H1 (cell line): Measurements from ENCODE around the gene FOXN3. TPM values are rescaled to one million over a fixed set of nuclear protein-coding genes. Genes with fewer than 3 reads are reported as not detected.

Source experiments
- CTCF ChIA-PET: fragments of 300-600 bp; sonication (Branson Sonifier 250); formaldehyde crosslinking; loops from one replicate; lab custom pipeline; 2021; ENCODE audit not compliant: partially characterized antibody; lab: Charles Lee
- POLR2A ChIA-PET: fragments of 300-600 bp; sonication (Branson Sonifier 250); formaldehyde crosslinking; loops from one replicate; lab custom pipeline; 2021; ENCODE audit warnings: inconsistent platforms; ENCODE audit not compliant: partially characterized antibody; lab: Charles Lee
- DNase-seq, 2 experiments: peaks; one replicate each; pipeline versions ENCODE4 v3.0.0 to v3.0.0-alpha.2; 2010 to 2022; ENCODE audit warnings: low spot score in 2 of 2, low read depth in 1 of 2, mixed read lengths in 1 of 2
- FAIRE-seq: peaks from 2 replicates; lab custom pipeline; 2011; peaks lifted over from hg19 to GRCh38; lab: Jason Lieb, UNC
- H2AFZ ChIP-seq: 2 replicates; pipeline ENCODE4 v1.8.1; 2012; ENCODE audit warnings: low read length, inconsistent platforms
- H2AK5ac ChIP-seq: 2 replicates; pipeline ENCODE4 v1.6.1; 2013; ENCODE audit warnings: low read depth, low read length
- H2BK120ac ChIP-seq: replicated peaks from 2 replicates; pipeline ENCODE3; 2013; ENCODE audit warnings: low read depth, low read length, inconsistent platforms
- H2BK12ac ChIP-seq: 2 replicates; pipeline ENCODE4 v1.6.1; 2013; ENCODE audit warnings: low read depth, low read length
- H2BK15ac ChIP-seq: 2 replicates; pipeline ENCODE4 v1.6.1; 2013; ENCODE audit warnings: low read length
- H2BK20ac ChIP-seq: 2 replicates; pipeline ENCODE4 v1.6.1; 2013; ENCODE audit warnings: low read length
- H2BK5ac ChIP-seq: 2 replicates; pipeline ENCODE4 v1.6.1; 2013; ENCODE audit warnings: low read depth, low read length
- H3K14ac ChIP-seq: 2 replicates; pipeline ENCODE4 v1.6.1; 2013; ENCODE audit warnings: inconsistent platforms; ENCODE audit not compliant: insufficient read length
- H3K18ac ChIP-seq: 2 replicates; pipeline ENCODE4 v1.6.1; 2013; ENCODE audit warnings: low read length; ENCODE audit errors: extremely low read depth
- H3K23ac ChIP-seq: 2 replicates; pipeline ENCODE4 v1.6.1; 2013; ENCODE audit warnings: inconsistent platforms; ENCODE audit not compliant: insufficient read length
- H3K23me2 ChIP-seq: 2 replicates; pipeline ENCODE4 v1.6.1; 2013; ENCODE audit warnings: low read depth, low read length
- H3K27ac ChIP-seq: 2 replicates; pipeline ENCODE4 v1.6.1; 2011; ENCODE audit warnings: low read depth, low read length, inconsistent platforms
- H3K27me3 ChIP-seq, 4 experiments: replicated peaks in 1 of 4; 1 replicate in 1 of 4; 2 replicates in 3 of 4; pipeline versions ENCODE4 v1.6.1 to v1.8.1; 2011 to 2013; ENCODE audit warnings: low read length in 3 of 4, mild to moderate bottlenecking in 3 of 4, inconsistent platforms in 2 of 4, mixed read lengths in 2 of 4, moderate library complexity in 1 of 4; ENCODE audit not compliant: control insufficient read depth in 3 of 4, insufficient read depth in 3 of 4; ENCODE audit errors: extremely low read depth in 1 of 4
- H3K36me3 ChIP-seq, 4 experiments: 2 replicates each; pipeline versions ENCODE4 v1.6.1 to v1.8.1; 2011 to 2013; ENCODE audit warnings: mild to moderate bottlenecking in 4 of 4, low read length in 3 of 4, moderate library complexity in 2 of 4, control low read depth in 1 of 4, inconsistent platforms in 1 of 4; ENCODE audit not compliant: insufficient read depth in 4 of 4, control insufficient read depth in 2 of 4
- H3K4ac ChIP-seq: replicated peaks from 2 replicates; pipeline ENCODE3; 2013; ENCODE audit warnings: low read length, low read depth, mixed read lengths, inconsistent platforms; ENCODE audit not compliant: insufficient read length
- H3K4me1 ChIP-seq, 4 experiments: replicated peaks in 1 of 4; 1 replicate in 1 of 4; 2 replicates in 3 of 4; pipeline versions ENCODE4 v1.6.1 to v1.8.1; 2011 to 2013; ENCODE audit warnings: low read length in 3 of 4, inconsistent platforms in 2 of 4, mixed read lengths in 1 of 4; ENCODE audit not compliant: insufficient read depth in 4 of 4, control insufficient read depth in 3 of 4
- H3K4me2 ChIP-seq, 2 experiments: 2 replicates each; pipeline versions ENCODE4 v1.6.1 to v1.8.1; 2011 to 2013; ENCODE audit warnings: low read depth in 2 of 2, low read length in 2 of 2, control low read depth in 1 of 2, inconsistent platforms in 1 of 2, mild to moderate bottlenecking in 1 of 2; ENCODE audit not compliant: insufficient read depth in 1 of 2
- H3K4me3 ChIP-seq, 4 experiments: fragments of 200-600, 300-600 bp in 1 of 4; sonication (generic), shearing (Covaris generic), sonication (Bioruptor Twin) in 1 of 4; 2 replicates each; pipeline versions ENCODE4 v1.5.1 to v1.8.1; 2011 to 2016; ENCODE audit warnings: low read length in 4 of 4, low read depth in 3 of 4, control low read depth in 2 of 4, inconsistent platforms in 2 of 4, mild to moderate bottlenecking in 2 of 4, mixed read lengths in 1 of 4, moderate library complexity in 1 of 4; ENCODE audit not compliant: insufficient read depth in 2 of 4; ENCODE audit errors: extremely low read depth in 1 of 4
- H3K56ac ChIP-seq: replicated peaks from 2 replicates; pipeline ENCODE3; 2013; ENCODE audit warnings: low read depth, mild to moderate bottlenecking, mixed read lengths, low read length, inconsistent platforms; ENCODE audit not compliant: insufficient read length
- H3K79me1 ChIP-seq: 2 replicates; pipeline ENCODE4 v1.6.1; 2013; ENCODE audit warnings: low read depth, low read length, control low read depth
- H3K79me2 ChIP-seq, 2 experiments: 2 replicates each; pipeline versions ENCODE4 v1.6.1 to v1.8.1; 2012 to 2013; ENCODE audit warnings: low read length in 2 of 2, mild to moderate bottlenecking in 2 of 2, inconsistent platforms in 1 of 2; ENCODE audit not compliant: insufficient read depth in 2 of 2, control insufficient read depth in 1 of 2
- H3K9ac ChIP-seq, 4 experiments: replicated peaks in 1 of 4; 1 replicate in 1 of 4; 2 replicates in 3 of 4; pipeline versions ENCODE4 v1.6.1 to v1.8.1; 2011 to 2013; ENCODE audit warnings: low read depth in 3 of 4, low read length in 3 of 4, control low read depth in 2 of 4, mild to moderate bottlenecking in 2 of 4, moderate library complexity in 2 of 4, inconsistent platforms in 1 of 4; ENCODE audit errors: extremely low read depth in 1 of 4
- H3K9me3 ChIP-seq, 2 experiments: 2 replicates each; pipeline versions ENCODE4 v1.6.1 to v1.8.1; 2012 to 2013; ENCODE audit warnings: mild to moderate bottlenecking in 2 of 2, moderate library complexity in 2 of 2, control low read depth in 1 of 2, inconsistent platforms in 1 of 2, low read depth in 1 of 2, low read length in 1 of 2, mixed read lengths in 1 of 2; ENCODE audit not compliant: insufficient read depth in 2 of 2
- H4K20me1 ChIP-seq, 2 experiments: replicated peaks in 1 of 2; 2 replicates each; pipeline versions ENCODE3 to v1.8.1; 2011 to 2013; ENCODE audit warnings: inconsistent platforms in 2 of 2, low read length in 2 of 2, mild to moderate bottlenecking in 1 of 2; ENCODE audit not compliant: insufficient read depth in 2 of 2, control insufficient read depth in 1 of 2
- H4K5ac ChIP-seq: 2 replicates; pipeline ENCODE4 v1.6.1; 2013; ENCODE audit warnings: low read length, low read depth, mixed read lengths, inconsistent platforms; ENCODE audit not compliant: insufficient read length
- H4K8ac ChIP-seq: 2 replicates; pipeline ENCODE4 v1.8.0; 2013; ENCODE audit warnings: mild to moderate bottlenecking, moderate library complexity, low read length, inconsistent platforms; ENCODE audit not compliant: insufficient read depth; ENCODE audit errors: extremely low read depth
- H4K91ac ChIP-seq: replicated peaks from 2 replicates; pipeline ENCODE3; 2013; ENCODE audit warnings: low read length, mixed read lengths, inconsistent platforms; ENCODE audit not compliant: insufficient read length
- CHD2 ChIP-seq: IDR thresholded peaks from 2 replicates; pipeline ENCODE4 v1.6.1; 2012; ENCODE audit warnings: low read length, improper control_type of control experiment
- EZH2 ChIP-seq: fragments of 200-600 bp; sonication (generic); IDR thresholded peaks from 2 replicates; pipeline ENCODE4 v1.7.1; 2012; ENCODE audit warnings: low read depth, mild to moderate bottlenecking, moderate library complexity, low read length, inconsistent platforms; ENCODE audit not compliant: severe bottlenecking
- POU5F1 ChIP-seq: IDR thresholded peaks from 2 replicates; pipeline ENCODE4 v1.6.1; 2011; ENCODE audit warnings: low read depth, mild to moderate bottlenecking, low read length, moderate library complexity
- SP2 ChIP-seq: IDR thresholded peaks from 2 replicates; pipeline ENCODE4 v1.6.1; 2012; ENCODE audit warnings: mild to moderate bottlenecking, low read length, inconsistent platforms
- SUZ12 ChIP-seq: fragments of 200-600 bp; sonication (generic); IDR thresholded peaks from 2 replicates; pipeline ENCODE4 v1.6.1; 2012; ENCODE audit warnings: mild to moderate bottlenecking, inconsistent platforms, low read length, moderate library complexity, mixed read lengths
- ZNF274 ChIP-seq: IDR thresholded peaks from 2 replicates; pipeline ENCODE4 v1.7.0; 2012; ENCODE audit warnings: low read length, borderline replicate concordance; ENCODE audit errors: extremely low read depth
- polyA plus RNA-seq, 7 experiments: library from polyadenylated mRNA; depleted of rRNA in 3 of 7; stranded (reverse) in 5 of 7; unstranded in 2 of 7; fragments of >200 nt in 5 of 7; fragments of 200-250 nt in 2 of 7; gene quantifications; 1 replicate in 5 of 7; 2 replicates in 1 of 7; 4 replicates in 1 of 7; pipeline versions ENCODE4 v1.2.1 to v1.2.3, GENCODE V29; 2011 to 2013; ENCODE audit warnings: missing spikeins in 2 of 7, mixed read lengths in 2 of 7
- total RNA-seq: library from RNA; stranded (reverse); fragmentation: NEBNext Ultra II Directional; extraction: Animal tissue kit (Norgen Biotek cat#: 25700); gene quantifications from 2 replicates; pipeline ENCODE4 v1.2.1, GENCODE V29; 2021

FOXN3 gene
- total and polyA plus RNA-seq, 2 of the 8 experiments (the other 6 are each of a cell fraction or from before 2014, with no cell fraction given) = 52.6 to 178 TPM

- Histone ChIP-seq H3K27me3 (no peaks in the 10 kb centered on the region), H3K79me2 (no peaks in the 10 kb centered on the region), H3K9me3 (peaks cover 4 to 6% of the 10 kb centered on the region in 2 experiments; a peak in 3 of 4 replicates), H3K23me2 (no peaks in the 10 kb centered on the region), H2BK12ac (no peak overlapping the region), H3K4me1 (no peaks in the 10 kb centered on the region), H2BK20ac (no peak overlapping the region), H3K56ac (no peak overlapping the region), H3K4ac (no peak overlapping the region), H2BK15ac (no peak overlapping the region), H4K5ac (no peak overlapping the region), H4K8ac (no peak overlapping the region), H3K27ac (no peak overlapping the region), H4K91ac (no peak overlapping the region), H2AFZ (no peak overlapping the region), H2AK5ac (no peak overlapping the region), H3K18ac (no peak overlapping the region), H3K9ac (no peak overlapping the region), H3K79me1 (no peaks in the 10 kb centered on the region; the same call in 1 of the 2 replicates), H3K23ac (no peak overlapping the region), H3K36me3 (peaks cover 2 to 28% (median 10%) of the 10 kb centered on the region in 4 experiments; a peak in 6 of 8 replicates), H2BK120ac (no peak overlapping the region), H2BK5ac (no peak overlapping the region), H4K20me1 (no peaks in the 10 kb centered on the region), H3K4me3 (no peak overlapping the region), H3K14ac (no peak overlapping the region), H3K4me2 (no peak overlapping the region)
- FAIRE-seq = no peak
- ChIA-PET CTCF (no interaction called here), POLR2A (no interaction called here)
- TF ChIP-seq CHD2 (no peak), SUZ12 (no peak), SP2 (no peak), EZH2 (no peak), ZNF274 (no peak), POU5F1 (no peak)
- no peak for DNase-seq
Observed at GRCh38 chr14:89171628-89172027, 245.4 kb downstream of the FOXN3 start.
